IPS-18c (cell line): ENCODE measurements around the gene VAMP5.
"Not testable (repeated sequence)": the region's sequence is repeated elsewhere in the genome, so short reads cannot be mapped to it uniquely, and the experiment has no call there.

Source experiments
- H3K4me3 ChIP-seq: 2 replicates; pipeline ENCODE4 v1.7.0; 2013; ENCODE audit warnings: low read depth, mild to moderate bottlenecking, low read length, moderate library complexity; ENCODE audit not compliant: insufficient read depth
- H3K9me3 ChIP-seq: one replicate; pipeline ENCODE4 v1.6.1; 2013; ENCODE audit warnings: mild to moderate bottlenecking, low read length, moderate library complexity; ENCODE audit not compliant: control insufficient read depth, insufficient read depth

Gene VAMP5

GRCh38 chr2:85577386-85578242 is 6.6 kb upstream of the VAMP5 start, which contains the start of gene VAMP8:
TSS of gene VAMP8 (plus strand) at chr2:85577586. CDS start at chr2:85577647, 61 bp downstream.
- Histone ChIP-seq H3K9me3 (no peaks in the 10 kb centered on the region), H3K4me3 (peak within 1 kb of the TSS; percentile 43)

DNA sequence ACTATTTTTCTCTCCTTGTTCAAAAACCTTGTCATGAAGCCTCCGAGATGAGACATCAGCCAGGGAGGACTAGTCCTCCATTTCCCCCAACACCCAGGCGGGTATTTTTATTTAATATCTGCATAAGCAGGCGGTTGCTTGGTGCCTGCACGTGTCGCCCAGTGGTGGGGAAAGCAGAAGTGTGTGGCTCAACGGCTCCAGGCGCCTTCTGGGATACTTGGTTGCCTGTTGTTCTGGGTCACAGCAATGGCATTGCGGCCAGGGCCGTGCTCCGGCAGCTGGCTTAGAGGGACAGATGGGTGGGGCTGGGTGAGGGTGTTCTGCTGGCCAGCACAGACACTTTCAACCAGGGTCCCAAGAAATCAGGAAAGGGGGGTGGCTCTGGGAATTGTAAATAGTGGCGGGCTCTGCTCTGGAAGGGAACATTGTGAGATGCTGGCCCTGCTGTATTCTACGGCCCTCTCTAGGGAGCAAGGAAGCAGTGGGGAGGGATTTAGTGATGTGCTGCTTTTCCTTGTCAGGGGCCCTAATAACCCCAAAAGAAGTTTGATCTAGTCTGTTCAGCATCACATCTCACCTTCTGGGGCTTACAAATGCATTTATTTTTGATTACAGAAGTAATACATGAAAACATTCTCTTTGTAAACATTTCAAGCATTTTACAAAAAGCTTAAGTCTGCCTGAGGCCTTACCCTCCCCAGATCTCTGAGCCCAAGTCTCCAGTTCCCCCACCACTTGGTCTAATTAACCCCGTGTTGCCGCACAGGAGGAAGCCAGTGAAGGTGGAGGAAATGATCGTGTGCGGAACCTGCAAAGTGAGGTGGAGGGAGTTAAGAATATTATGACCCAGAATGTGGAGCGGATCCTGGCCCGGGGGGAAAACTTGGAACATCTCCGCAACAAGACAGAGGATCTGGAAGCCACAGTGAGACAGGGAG is 5.7 kb upstream of the VAMP5 start:
- Histone ChIP-seq H3K4me3 (no peak overlapping the region), H3K9me3 (no peaks in the 10 kb centered on the region)

DNA sequence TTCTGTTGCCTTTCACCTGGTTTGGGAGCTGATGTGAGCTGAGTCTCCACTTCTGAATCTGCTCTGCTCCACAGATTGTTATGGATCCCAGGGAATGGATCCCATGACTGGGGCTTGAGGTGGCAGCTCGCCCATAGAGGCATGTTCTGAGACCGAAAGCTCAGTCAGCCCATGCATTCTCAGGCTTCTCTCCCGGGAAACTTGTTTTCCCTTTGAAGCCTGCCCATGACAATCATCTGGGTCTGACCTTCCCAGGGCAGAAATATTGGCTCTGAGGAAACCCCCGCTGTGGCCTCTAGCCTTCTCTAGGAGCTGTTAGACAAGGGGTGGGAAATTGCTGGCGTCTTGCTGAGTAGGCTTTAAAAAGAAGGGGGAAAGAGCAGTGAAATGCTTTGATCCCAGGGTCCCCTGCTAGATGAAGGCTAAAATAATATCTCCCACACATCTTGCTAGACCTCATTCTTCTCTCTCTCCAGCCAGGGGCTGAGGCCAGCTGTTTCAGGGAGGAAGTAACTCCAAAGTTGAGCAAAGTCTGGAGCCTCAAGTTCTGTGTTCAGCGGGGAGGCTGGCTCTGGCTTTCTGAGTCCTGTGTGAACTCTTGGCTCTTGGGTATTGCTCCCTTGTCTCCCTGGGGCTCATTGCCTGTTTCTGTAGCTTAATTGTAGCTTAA is 4.8 kb upstream of the VAMP5 start:
- Histone ChIP-seq H3K9me3 (no peaks in the 10 kb centered on the region), H3K4me3 (no peak overlapping the region)

GRCh38 chr2:85580206-85580605 is 4.0 kb upstream of the VAMP5 start:
- Histone ChIP-seq H3K9me3 (no peaks in the 10 kb centered on the region), H3K4me3 (no peak overlapping the region)

- no peak overlapping the region for H3K4me3 ChIP-seq
- H3K9me3 ChIP-seq, result no peaks in the 10 kb centered on the region
These were observed 1.7 kb upstream of the VAMP5 start for GRCh38 chr2:85582492-85582891.

DNA sequence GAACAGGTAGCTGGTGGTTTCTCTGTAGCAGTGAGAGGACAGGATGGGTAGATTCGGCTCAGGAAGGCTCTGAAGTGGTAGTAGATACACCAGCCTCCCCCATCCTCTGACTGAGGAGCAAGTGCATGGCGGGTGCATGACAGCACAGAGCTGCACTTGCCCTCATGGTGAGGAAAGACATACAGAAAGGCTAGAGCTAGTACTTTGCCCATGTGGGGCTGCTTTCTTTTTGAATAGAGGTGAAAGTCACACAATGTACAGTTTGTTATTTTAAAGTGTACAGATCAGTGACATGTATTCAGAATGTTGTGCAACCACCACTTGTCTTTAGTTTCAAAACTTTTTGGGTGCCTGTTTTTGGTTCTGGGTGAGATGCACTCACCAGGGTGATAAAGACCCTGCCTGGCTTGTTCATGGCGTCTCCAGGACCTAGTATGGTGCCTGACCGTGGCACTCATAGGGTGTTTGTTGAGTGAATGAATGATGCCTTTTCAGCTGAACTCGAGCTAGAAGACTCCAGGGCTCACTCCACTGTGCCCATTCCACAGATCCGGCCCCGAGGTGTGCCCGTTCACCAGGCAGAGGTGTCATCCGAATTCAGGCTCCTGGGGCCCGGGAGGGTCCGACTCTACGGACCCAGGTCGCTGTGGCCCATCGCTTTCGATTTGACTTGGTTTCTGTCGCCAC is 421 bp upstream of the VAMP5 start:
- peak overlapping the region; percentile 40; the same call in 1 of the 2 replicates for H3K4me3 ChIP-seq
- H3K9me3 ChIP-seq, result no peaks in the 10 kb centered on the region

- peak overlapping the region; percentile 40; the same call in 1 of the 2 replicates for H3K4me3 ChIP-seq
- H3K9me3 ChIP-seq, result no peaks in the 10 kb centered on the region
These were observed 888 bp downstream of the VAMP5 start for GRCh38 chr2:85584857-85585780.

DNA sequence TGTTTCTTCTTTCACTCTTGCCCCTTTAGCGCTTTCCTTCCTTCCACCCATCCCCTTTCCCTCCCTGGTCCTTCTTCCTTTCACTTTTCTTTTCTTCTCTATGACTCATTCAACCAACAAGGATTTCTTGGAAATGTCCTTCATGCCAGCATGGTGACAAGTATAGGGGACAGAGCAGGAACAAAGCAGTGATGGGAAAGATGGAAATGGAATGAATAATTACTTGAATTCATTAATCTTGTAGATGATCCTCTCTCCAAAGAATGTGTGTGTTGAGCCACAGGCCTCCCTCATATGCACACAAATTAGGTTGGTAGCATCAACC is 1.5 kb downstream of the VAMP5 start:
- H3K4me3 ChIP-seq, result no peak overlapping the region
- H3K9me3 ChIP-seq, result no peaks in the 10 kb centered on the region

GRCh38 chr2:85588236-85588635 is 4.0 kb downstream of the VAMP5 start:
- H3K4me3 ChIP-seq, result no peak overlapping the region

DNA sequence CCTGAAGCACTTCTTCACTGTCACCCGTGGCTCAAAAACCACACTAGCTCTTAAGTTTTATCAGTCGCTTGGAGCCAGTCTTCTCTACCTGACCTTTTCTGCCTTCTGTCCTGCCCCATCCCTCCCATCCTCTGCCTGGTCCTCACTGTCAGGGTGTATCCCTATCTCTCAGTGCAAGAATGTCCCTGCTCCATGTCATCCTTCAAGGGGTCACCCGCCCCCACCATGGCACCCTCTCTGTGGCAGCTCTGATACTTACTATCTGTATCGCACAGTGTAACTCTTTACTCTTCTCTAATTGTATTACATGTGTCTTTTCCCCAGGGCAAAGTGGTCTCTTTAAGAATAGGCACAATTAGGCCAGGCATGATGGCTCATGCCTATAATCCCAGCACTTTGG is 4.4 kb downstream of the VAMP5 start:
- H3K4me3 ChIP-seq, result no peak overlapping the region
- no peaks in the 10 kb centered on the region for H3K9me3 ChIP-seq

More at GRCh38 chr2:85588236-85588635, 4.0 kb downstream of the VAMP5 start:
- H3K9me3 ChIP-seq, result no peaks in the 10 kb centered on the region

DNA sequence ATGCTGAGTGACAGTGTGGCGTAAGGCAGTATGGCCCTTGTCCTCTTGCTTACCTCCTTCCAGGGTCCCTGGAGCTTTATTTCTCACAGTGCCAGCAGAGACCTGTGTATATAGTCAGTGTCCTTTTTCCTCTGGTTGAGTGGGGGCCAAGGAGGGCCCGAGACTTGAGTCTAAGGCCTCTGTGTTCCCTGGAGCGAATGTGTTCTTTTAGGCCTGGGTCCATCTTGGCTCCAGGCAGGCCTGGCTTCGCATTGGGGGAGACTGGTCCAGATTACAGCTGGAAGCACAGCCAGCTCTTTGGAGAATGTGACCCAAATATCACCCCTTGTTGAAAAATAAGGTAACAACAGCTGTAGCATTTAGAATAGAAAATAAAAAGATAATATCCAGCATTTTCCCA is 5.0 kb downstream of the VAMP5 start:
- Histone ChIP-seq H3K4me3 (no peak overlapping the region), H3K9me3 (no peaks in the 10 kb centered on the region)

- no peaks in the 10 kb centered on the region for H3K9me3 ChIP-seq
- H3K4me3 ChIP-seq, result no peak overlapping the region
These were observed 6.0 kb downstream of the VAMP5 start for GRCh38 chr2:85589982-85590791.

GRCh38 chr2:85590950-85591349 is 6.7 kb downstream of the VAMP5 start:
- no peak overlapping the region for H3K4me3 ChIP-seq
- H3K9me3 ChIP-seq, result no peaks in the 10 kb centered on the region

DNA sequence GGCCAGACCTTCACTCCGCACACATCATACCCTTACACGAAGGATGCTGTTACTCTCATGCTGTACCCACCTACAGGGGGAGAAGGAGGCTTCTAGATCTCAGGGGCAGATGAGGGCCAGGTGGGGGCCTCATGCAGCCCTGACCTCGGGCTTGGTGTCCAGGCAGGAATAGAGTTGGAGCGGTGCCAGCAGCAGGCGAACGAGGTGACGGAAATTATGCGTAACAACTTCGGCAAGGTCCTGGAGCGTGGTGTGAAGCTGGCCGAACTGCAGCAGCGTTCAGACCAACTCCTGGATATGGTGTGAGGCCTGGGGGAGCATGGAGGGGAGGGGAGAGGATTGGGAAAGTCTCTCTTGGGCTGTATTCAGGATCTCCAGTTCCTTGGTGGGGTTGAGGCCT is 7.3 kb downstream of the VAMP5 start:
- no peak overlapping the region for H3K4me3 ChIP-seq

DNA sequence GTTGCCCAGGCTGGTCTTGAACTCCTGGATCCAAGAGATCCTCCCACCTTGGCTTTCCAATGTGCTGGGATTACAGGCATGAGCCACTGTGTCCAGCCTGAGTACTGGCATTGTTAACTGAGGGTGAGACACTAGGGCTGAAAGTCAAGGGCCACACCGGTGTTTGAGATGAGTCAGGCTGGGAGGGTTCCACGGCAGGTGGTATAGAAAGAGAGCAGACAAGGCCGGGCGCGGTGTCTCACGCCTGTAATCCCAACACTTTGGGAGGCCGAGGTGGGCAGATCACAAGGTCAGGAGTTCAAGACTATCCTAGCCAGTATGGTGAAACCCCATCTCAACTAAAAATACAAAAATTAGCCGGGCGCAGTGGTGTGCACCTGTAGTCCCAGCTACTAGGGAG is 8.1 kb downstream of the VAMP5 start:
- not testable (repeated sequence) for H3K9me3 ChIP-seq, H3K4me3 ChIP-seq

More for the DNA sequence above, 7.3 kb downstream of the VAMP5 start:
- no peaks in the 10 kb centered on the region for H3K9me3 ChIP-seq
